Right lobe of liver (tissue), 4 donors: Measurements from ENCODE around the gene IQCH.

Experiments
- POLR2A ChIP-seq: fragments of 450-650 bp; IDR thresholded peaks from one replicate; pipeline ENCODE4 v1.6.1; 2017; ENCODE audit warnings: antibody characterized with exemption, mild to moderate bottlenecking
- TF ChIP-seq, protein P1 (sequence below), 4 donors: fragments of 200-600 bp in 3 of 4; fragments of 450-650 bp in 1 of 4; IDR thresholded peaks; one replicate each; pipeline versions ENCODE4 v1.5.1 to v1.8.0; 2016 to 2022; ENCODE audit warnings: antibody characterized with exemption in 4 of 4, mild to moderate bottlenecking in 2 of 4
- donor health status: DM: no; HTN: no; CAD: no.
- donor health status: DM: no; HTN: no; CAD: no.
- donor health status: DM: no; HTN: yes; CAD: no.

DNA sequence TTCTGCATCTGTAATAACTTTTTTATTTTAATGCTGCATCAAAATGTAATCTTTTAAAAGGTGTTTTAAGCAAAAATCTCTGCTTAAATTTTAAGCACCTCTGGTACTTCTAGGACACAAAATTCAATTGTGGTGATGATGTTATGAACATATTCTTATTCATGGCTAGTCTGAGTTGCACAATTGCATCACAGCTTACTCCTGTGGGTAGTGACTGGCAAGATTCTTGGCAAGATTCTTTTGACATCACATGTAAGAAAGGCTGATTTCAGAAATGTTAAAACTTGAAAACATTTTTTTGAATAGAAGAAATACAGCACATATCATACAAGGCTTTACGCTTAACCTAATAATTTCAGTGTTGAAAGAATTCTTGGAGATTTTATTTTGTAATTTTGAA lies 35.7 kb downstream of the IQCH start:
- TF ChIP-seq, protein P1, sequence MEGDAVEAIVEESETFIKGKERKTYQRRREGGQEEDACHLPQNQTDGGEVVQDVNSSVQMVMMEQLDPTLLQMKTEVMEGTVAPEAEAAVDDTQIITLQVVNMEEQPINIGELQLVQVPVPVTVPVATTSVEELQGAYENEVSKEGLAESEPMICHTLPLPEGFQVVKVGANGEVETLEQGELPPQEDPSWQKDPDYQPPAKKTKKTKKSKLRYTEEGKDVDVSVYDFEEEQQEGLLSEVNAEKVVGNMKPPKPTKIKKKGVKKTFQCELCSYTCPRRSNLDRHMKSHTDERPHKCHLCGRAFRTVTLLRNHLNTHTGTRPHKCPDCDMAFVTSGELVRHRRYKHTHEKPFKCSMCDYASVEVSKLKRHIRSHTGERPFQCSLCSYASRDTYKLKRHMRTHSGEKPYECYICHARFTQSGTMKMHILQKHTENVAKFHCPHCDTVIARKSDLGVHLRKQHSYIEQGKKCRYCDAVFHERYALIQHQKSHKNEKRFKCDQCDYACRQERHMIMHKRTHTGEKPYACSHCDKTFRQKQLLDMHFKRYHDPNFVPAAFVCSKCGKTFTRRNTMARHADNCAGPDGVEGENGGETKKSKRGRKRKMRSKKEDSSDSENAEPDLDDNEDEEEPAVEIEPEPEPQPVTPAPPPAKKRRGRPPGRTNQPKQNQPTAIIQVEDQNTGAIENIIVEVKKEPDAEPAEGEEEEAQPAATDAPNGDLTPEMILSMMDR (IDR thresholded peaks at IDR 0.05) = no peak
- no peak for TF ChIP-seq POLR2A
